ENCODE measurements around the gene ST6GAL1.
A peak's percentile ranks its signal among the peaks of the same experiment; 100 is the strongest.
"Not testable (repeated sequence)": the region's sequence is repeated elsewhere in the genome, so short reads cannot be mapped to it uniquely, and the experiment has no call there.

ST6GAL1 gene

GRCh38 chr3:186937017-186937875 lies 6.9 kb downstream of the ST6GAL1 start:
- no peak for DNase-seq (ENCODE audit: extremely low spot score, insufficient read length, low read depth)
- no peak for FAIRE-seq

- no peak for DNase-seq (ENCODE audit: extremely low spot score, insufficient read length, low read depth)
- FAIRE-seq = no peak
Measured at GRCh38 chr3:186938716-186939115, 8.4 kb downstream of the ST6GAL1 start.

- DNase-seq (ENCODE audit: extremely low spot score, insufficient read length, low read depth) (no peak), FAIRE-seq (no peak)
Measured at GRCh38 chr3:186939536-186939935, 9.2 kb downstream of the ST6GAL1 start.

GRCh38 chr3:186940967-186941366 lies 10.6 kb downstream of the ST6GAL1 start:
- no peak for FAIRE-seq

GRCh38 chr3:186942168-186942567 lies 11.8 kb downstream of the ST6GAL1 start:
- DNase-seq (ENCODE audit: extremely low spot score, insufficient read length, low read depth) (no peak), FAIRE-seq (no peak)

More at GRCh38 chr3:186940967-186941366, 10.6 kb downstream of the ST6GAL1 start:
- no peak for DNase-seq (ENCODE audit: extremely low spot score, insufficient read length, low read depth)

- FAIRE-seq (no peak), DNase-seq (ENCODE audit: extremely low spot score, insufficient read length, low read depth) (no peak)
Measured at GRCh38 chr3:186945255-186945823, 15.0 kb downstream of the ST6GAL1 start.

GRCh38 chr3:186946756-186947375 lies 16.5 kb downstream of the ST6GAL1 start:
- FAIRE-seq (peak; percentile 63), DNase-seq (ENCODE audit: extremely low spot score, insufficient read length, low read depth) (no peak)

GRCh38 chr3:186949281-186949982 lies 19.1 kb downstream of the ST6GAL1 start:
- no peak for DNase-seq (ENCODE audit: extremely low spot score, insufficient read length, low read depth)
- no peak for FAIRE-seq

GRCh38 chr3:186950402-186951093 lies 20.2 kb downstream of the ST6GAL1 start:
- DNase-seq (ENCODE audit: extremely low spot score, insufficient read length, low read depth) (no peak), FAIRE-seq (no peak)

GRCh38 chr3:186951640-186952552 lies 21.6 kb downstream of the ST6GAL1 start:
- DNase-seq (ENCODE audit: extremely low spot score, insufficient read length, low read depth) = no peak
- no peak for FAIRE-seq

- FAIRE-seq (peak; percentile 69), DNase-seq (ENCODE audit: extremely low spot score, insufficient read length, low read depth) (no peak)
Measured at GRCh38 chr3:186953011-186953487, 22.7 kb downstream of the ST6GAL1 start.

- not testable (repeated sequence) for DNase-seq (ENCODE audit: extremely low spot score, insufficient read length, low read depth)
- FAIRE-seq = peak; percentile 55
Measured at GRCh38 chr3:186953992-186954699, 23.8 kb downstream of the ST6GAL1 start.

GRCh38 chr3:186955898-186956696 lies 25.8 kb downstream of the ST6GAL1 start:
- no peak for DNase-seq (ENCODE audit: extremely low spot score, insufficient read length, low read depth)
- no peak for FAIRE-seq

GRCh38 chr3:186959029-186959624 lies 28.8 kb downstream of the ST6GAL1 start:
- peak; percentile 49 for FAIRE-seq
- DNase-seq (ENCODE audit: extremely low spot score, insufficient read length, low read depth) = no peak

- FAIRE-seq (no peak), DNase-seq (ENCODE audit: extremely low spot score, insufficient read length, low read depth) (no peak)
Measured at GRCh38 chr3:186960347-186960746, 30.0 kb downstream of the ST6GAL1 start.

GRCh38 chr3:186962445-186962844 lies 32.1 kb downstream of the ST6GAL1 start:
- no peak for FAIRE-seq
- no peak for DNase-seq (ENCODE audit: extremely low spot score, insufficient read length, low read depth)

GRCh38 chr3:186963636-186964035 lies 33.3 kb downstream of the ST6GAL1 start:
- FAIRE-seq (no peak), DNase-seq (ENCODE audit: extremely low spot score, insufficient read length, low read depth) (no peak)

Measured in GM18507 (cell line).